PFSK-1 (cell line): ENCODE measurements around the gene GPR17. TPM values are rescaled to one million over a fixed set of nuclear protein-coding genes. Genes with fewer than 3 reads are reported as not detected.

Experiments
- FOXP2 ChIP-seq: optimal IDR thresholded peaks from 2 replicates; pipeline ENCODE3; 2011; ENCODE audit warnings: borderline replicate concordance, control low read depth, inconsistent platforms; ENCODE audit not compliant: insufficient read depth; ENCODE audit errors: extremely low read length, extremely low read depth
- POLR2AphosphoS5 ChIP-seq: IDR thresholded peaks from 2 replicates; pipeline ENCODE4 v1.6.1; 2012; ENCODE audit warnings: low read depth, mild to moderate bottlenecking, control low read depth, low read length, moderate library complexity
- REST ChIP-seq, 2 experiments: IDR thresholded peaks; 2 replicates each; pipeline versions ENCODE4 v1.6.1 to v1.8.0; 2011 to 2012; ENCODE audit warnings: low read depth in 2 of 2, low read length in 2 of 2, control low read depth in 1 of 2, inconsistent platforms in 1 of 2, mild to moderate bottlenecking in 1 of 2, moderate library complexity in 1 of 2; ENCODE audit not compliant: insufficient read depth in 1 of 2
- SIN3A ChIP-seq: IDR thresholded peaks from 2 replicates; pipeline ENCODE4 v1.6.1; 2012; ENCODE audit warnings: mild to moderate bottlenecking, low read length, moderate library complexity, borderline replicate concordance; ENCODE audit not compliant: insufficient read depth
- TAF1 ChIP-seq: IDR thresholded peaks from 2 replicates; pipeline ENCODE4 v1.6.1; 2012; ENCODE audit warnings: low read length, control low read depth, borderline replicate concordance; ENCODE audit not compliant: insufficient read depth
- polyA plus RNA-seq: library from polyadenylated mRNA; unstranded; fragments of >200 nt; gene quantifications from one replicate; pipeline ENCODE4 v1.2.1, GENCODE V29; 2012; ENCODE audit warnings: low read depth, missing spikeins; ENCODE audit not compliant: insufficient read length

Gene GPR17
- not detected for polyA plus RNA-seq

DNA sequence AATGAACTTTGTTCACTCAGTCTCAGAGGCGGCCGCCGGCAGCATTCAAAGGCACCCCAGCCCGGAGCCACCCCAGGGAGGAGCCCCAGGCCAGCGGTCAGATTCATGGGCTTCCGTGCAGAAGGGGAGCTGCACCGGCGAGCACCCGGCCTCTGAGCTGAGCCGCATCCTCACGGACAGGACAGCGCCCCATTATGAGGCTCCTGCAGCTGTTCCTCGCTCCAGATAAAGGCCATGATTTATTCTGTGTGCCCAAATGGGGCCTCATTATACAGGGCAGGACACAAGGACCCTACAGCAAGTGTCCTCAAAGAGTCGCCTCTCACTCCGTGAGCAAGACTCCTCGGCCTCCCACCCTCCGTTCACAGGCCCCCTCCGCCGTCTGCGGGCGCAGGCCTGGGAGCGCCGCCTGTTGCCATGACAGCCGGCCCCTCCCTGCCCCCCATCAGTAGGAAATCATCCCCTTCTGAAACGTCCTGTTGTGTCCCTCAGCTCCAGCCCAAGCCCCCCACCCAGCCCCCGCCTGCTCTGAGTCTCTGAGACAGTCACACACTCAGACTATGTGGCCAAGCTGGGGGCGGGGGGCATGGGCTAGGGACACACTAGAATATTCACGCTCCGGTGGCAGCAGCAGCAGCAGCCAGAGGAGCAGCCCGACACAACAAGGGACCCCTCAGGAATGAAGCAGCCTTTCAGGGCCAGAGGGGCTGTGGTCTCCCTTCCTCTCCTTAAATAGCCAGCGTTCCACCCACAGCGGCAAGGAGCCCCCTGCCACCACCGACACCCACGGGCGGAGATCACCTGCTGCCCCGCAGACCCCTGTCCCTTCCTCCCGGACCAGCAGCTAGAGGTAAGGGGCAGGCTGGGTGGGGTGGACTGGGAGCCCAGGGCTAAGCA, at the start of gene GPR17:
Gene GPR17, plus strand, starts transcription at position 759 of the 897 bp plus-strand sequence. CDS start 4,583 bp downstream, outside the sequence.
- TF ChIP-seq REST (IDR thresholded peaks at IDR 0.05; ENCODE audit: insufficient read depth in 1 of 2, low read depth in 2 of 2, low read length in 2 of 2) (no peak), FOXP2 (no peak), SIN3A (no peak), TAF1 (no peak), POLR2AphosphoS5 (no peak)

GRCh38 chr2:127596311-127597045, 49.5 kb upstream of the GPR17 start:
- TF ChIP-seq TAF1 (no peak), SIN3A (no peak), POLR2AphosphoS5 (no peak), REST (IDR thresholded peaks at IDR 0.05; ENCODE audit: insufficient read depth in 1 of 2, low read depth in 2 of 2, low read length in 2 of 2) (no peak), FOXP2 (no peak)

DNA sequence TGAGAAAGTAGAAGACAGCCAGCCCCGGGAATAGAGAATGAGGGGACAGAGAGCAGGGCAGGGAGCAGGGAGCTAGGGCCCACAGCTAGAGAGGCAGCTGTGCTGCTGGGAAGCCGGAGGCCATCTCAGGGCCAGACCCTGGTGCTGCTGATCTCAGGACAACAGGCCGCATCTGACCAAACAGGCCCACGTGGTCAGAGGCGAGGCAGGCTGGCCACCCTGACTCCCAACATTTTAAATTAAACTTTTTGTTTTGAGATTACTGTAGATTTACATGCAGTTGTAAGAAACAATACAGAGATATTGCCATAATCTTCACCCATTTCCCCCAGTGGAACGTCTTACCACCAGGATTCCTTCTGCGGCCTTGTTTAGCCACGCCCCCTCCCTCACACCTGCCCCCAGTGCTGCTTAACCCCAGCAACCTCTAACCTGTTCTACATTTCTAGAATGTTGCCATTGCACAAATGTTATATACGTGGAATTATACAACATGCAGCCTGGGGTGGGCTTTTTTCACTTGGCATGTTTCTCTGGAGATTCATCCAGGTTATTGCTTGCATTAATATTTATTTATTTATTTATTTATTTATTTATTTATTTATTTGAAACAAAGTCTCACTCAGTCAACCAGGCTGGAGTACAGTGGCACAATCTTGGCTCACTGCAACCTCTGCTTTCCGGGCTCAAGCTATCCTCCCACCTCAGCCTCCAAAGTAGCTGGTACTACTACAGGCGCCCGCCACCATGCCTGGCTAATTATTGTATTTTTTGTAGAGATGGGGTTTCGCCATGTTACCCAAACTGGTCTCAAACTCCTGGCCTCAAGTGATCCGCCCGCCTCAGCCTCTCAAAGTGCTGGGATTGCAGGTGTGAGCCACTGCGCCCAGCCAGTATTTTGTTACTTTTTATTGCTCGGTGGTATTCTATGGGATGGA, 48.6 kb upstream of the GPR17 start:
- TF ChIP-seq TAF1 (no peak), FOXP2 (no peak), REST (IDR thresholded peaks at IDR 0.05; ENCODE audit: insufficient read depth in 1 of 2, low read depth in 2 of 2, low read length in 2 of 2) (no peak), SIN3A (no peak), POLR2AphosphoS5 (no peak)

DNA sequence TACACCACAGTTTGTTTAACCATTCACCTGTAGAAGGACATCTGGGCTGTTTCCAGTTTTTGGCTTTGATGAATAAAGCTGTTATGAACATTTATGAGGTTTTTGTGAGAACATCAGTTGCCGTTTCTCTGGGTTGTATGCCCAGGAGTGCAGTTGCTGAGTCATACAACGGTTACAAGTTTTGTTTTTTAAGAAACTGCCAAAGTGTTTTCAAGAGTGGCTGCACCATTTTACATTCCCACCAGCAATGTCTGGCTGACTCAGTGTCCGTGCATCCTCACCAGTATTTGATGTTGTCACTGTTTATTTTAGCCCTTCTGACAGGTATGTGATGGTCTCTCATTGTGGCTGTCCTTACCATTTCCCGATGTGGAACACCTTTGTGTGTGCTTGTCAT, 48.0 kb upstream of the GPR17 start:
- TF ChIP-seq SIN3A (no peak), TAF1 (no peak), REST (IDR thresholded peaks at IDR 0.05; ENCODE audit: insufficient read depth in 1 of 2, low read depth in 2 of 2, low read length in 2 of 2) (no peak), POLR2AphosphoS5 (no peak), FOXP2 (no peak)
